Stimulated activated CD4-positive, alpha-beta T cell treated with anti-CD3 and anti-CD28 coated beads, Interleukin-4, amount 100 ng/mL, for 4 hours (primary cell): ENCODE results near the gene EAPP.
"Not testable (repeated sequence)": the region's sequence is repeated elsewhere in the genome, so short reads cannot be mapped to it uniquely, and the experiment has no call there.

Experiments
- DNase-seq, 2 experiments: peaks; one replicate each; pipeline ENCODE4 v3.0.0-alpha.2; 2020

Gene EAPP, protein sequence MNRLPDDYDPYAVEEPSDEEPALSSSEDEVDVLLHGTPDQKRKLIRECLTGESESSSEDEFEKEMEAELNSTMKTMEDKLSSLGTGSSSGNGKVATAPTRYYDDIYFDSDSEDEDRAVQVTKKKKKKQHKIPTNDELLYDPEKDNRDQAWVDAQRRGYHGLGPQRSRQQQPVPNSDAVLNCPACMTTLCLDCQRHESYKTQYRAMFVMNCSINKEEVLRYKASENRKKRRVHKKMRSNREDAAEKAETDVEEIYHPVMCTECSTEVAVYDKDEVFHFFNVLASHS

DNA sequence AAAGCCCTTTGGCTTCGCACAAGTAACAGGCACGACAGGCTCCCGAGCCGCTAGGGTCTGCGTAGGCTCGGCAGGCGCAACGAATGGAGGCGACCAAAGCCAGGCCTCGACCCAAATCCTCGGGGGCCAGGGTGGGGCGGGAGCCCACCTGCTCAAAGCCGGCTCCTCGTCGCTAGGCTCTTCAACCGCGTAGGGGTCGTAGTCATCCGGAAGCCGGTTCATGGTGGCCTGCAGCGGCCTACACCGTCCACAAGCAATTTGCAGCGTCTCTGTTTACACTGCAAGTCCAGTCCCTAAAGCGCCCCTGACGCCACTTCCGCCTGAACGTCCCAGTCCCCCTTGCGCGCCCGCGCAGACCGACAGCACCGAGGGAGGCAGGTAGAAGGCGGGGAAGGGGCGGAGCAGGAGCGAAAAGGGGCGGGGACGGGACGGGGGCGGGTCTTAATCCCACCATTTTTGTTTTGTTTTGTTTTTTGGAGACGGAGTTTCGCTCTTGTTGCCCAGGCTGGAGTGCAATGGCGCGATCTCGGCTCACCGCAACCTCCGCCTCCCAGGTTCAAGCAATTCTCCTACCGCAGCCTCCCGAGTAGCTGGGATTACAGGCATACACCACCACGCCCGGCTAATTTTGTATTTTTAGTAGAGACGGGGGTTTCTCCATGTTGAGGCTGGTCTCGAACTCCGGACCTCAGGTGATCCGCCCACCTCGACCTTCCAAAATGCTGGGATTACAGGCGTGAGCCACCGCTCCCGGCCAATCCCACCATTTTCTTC, at the start of gene EAPP:
Gene EAPP, minus strand, starts transcription at position 295 of the 774 bp plus-strand sequence. Its CDS starts 73 bp downstream, at position 222.
- DNase-seq, result peak; percentile 90 to 92

DNA sequence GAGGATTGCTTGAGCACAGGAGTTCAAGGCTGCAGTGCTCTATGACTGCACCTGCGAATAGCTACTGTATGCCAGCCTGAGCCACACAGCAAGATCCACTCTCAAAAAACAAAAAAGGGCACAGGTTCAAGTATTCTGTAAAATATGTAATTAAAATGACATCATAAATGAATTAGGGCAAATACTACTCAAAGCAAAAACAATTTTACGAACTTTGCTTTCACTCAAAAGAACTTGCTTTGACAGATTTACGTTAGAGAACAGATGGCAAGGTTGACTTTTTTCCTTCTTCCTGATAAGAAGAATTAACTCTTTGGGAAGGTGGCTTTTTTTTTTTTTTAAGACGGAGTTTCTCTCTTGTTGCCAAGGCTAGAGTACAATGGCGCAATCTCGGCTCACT, 44.0 kb upstream of the EAPP start:
- DNase-seq, result no peak

DNA sequence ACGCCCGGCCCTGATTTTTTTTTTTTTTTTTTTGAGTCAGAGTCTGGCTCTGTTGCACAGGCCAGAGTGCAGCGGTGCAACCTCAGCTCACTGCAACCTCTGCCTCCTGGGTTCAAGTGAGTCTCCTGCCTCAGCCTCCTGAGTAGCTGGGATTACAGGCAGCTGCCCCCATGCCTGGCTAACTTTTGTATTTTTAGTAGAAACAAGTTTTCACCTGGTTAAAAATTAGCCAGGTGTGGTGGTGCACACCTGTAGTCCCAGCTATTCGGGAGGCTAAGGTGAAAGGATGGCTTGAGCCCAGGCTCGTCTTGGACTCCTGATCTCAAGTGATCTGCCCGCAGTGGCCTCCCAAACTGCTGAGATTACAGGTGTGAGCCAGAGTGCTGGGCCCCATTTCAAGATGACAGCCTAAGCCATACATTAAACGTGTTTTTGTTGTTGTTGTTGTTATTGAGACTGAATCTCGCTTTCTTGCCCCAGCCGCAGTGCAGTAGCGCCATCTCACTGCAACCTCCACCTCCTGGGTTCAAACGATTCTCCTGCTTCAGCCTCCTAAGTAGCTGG, 42.7 kb upstream of the EAPP start:
- DNase-seq, result no peak

DNA sequence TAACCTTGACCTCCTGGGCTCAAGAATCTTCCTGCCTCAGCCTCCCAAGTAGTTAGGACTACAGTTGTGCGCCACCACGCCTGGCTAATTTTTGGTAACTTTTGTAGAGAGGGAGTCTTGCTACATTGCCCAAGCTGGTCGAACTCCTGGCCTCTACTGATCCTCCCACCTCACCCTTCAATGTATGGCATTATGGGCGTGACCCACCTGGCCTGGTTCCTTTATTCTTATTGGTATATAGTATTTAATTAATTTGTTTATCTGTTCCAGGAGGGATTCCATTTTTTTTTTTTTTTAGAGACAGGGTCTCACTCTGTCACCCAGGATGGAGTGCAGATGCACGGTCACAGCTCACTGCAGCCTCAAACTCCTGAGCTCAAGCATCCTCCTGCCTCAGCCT, 40.9 kb upstream of the EAPP start:
- DNase-seq, result no peak

DNA sequence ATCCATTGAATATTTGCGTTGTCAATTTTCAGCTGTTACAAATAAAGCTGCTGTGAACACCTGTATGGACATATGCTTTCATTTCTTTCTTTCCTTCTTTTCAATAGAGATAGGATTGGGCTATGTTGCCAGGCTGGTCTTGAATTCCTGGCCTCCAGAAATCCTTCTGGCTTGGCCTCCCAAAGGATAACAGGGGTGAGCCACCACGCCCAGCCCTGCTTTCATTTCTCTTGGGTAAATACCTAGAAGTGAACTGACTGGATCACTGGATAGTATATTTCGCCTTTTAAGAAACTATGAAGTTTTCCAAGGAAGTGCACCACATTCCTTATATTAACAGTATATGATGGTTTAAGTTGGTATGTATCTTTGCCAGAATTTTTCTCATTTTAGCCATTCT, 32.3 kb upstream of the EAPP start:
- DNase-seq, result no peak

DNA sequence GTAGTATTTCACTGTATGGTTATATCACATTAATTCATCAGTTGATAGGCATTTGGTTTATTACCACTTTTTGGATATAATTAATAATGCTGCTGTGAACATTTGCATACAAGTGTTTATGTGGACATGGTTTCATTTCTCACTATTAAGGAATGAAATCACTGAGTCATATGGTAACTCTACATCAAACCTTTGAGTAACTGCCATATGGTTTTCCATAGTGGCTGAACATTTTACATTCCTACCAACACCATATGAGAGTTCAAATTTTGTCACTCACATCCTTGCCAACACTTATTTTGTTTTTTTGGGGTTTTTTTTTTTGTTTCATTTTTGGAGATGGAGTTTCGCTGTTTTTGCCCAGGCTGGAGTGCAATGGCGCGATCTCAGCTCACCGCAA, 30.2 kb upstream of the EAPP start:
- DNase-seq, result no peak

DNA sequence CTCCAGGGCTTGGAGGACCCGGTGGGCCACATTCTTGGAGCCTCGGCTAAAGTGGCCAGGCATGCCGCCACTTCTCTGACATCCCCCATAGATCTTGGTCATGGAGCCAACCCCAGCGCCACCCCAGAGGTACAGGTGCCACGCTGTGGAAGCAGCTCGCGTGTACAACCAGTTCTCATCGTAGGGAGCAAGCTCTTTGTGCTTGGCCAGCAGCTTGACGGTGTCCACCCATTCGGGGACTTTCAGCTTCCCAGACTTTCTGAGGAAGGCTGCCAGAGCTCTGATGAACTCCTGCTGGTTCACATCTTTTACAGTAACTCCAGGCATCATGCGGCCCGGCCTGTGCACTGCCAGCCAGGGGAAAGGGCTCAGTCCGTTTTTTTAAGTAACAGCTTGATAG, 29.3 kb upstream of the EAPP start:
- DNase-seq, result no peak

DNA sequence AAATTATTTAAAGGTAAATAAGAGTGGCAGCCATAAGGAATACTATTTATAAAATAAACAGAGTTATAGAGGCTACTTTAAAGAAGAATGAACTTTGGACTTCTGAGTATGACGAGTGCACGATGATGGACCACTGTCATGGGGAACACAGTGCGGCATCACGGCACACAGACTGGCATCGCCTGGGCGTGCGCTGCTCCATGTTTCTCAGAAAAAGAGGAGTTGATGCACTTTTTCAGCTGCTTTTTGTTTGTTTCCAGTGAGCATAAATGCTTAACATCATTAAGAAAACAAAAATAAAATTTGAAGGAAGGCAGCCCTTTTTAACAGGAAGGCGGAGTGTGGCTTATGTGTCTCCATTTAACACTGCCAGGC, 23.3 kb upstream of the EAPP start:
- DNase-seq, result no peak

DNA sequence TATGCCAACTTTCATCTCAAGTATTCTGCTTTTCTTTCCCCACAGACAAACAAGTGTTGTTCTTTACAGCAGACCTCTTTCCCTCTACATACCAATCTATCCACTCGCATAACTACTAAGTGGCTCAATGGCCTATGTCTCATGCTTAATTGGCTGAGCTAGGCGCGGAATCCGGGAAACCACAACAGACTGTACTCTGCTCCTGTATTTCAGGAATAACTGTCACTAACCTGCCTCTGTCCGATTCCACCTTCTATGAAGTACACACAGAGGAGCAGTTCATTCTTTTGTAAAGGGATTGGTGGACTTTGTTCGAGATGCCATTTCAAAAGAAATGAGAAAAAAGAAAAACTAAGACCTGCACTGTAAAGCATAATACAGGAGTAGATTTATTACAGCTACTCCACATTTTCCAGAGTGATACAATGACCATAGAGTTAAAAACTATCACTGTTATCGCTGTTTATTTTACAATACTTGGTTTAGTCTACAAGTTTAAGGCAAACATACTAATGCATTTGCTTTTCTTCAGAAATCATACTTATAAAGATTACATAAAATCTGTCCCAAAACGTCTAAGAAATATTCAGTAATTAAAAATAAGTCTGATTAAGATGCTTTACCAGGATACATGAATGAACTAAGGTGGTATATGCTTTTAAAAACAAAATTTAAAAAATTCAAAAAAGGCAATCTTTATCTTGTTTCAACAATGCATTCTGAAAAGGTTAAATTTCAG, 22.7 kb upstream of the EAPP start:
- not testable (repeated sequence) for DNase-seq

DNA sequence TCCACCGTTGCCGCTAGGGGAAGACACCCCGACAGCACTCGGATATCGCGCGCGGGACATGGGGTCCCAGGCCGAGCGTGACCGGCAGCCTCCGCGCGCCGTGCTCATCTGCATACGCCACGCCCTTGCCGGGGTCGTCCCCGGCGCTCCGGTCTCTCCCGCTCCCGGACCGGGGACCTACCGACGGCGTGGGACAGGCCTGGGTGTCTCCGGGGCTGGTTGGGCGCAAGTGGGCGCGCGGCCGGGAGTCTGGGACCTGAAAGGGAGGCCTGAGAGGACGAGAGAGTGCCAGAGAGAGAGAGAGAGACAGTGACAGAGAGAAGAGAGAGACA, 17.0 kb upstream of the EAPP start:
- not testable (repeated sequence) for DNase-seq

DNA sequence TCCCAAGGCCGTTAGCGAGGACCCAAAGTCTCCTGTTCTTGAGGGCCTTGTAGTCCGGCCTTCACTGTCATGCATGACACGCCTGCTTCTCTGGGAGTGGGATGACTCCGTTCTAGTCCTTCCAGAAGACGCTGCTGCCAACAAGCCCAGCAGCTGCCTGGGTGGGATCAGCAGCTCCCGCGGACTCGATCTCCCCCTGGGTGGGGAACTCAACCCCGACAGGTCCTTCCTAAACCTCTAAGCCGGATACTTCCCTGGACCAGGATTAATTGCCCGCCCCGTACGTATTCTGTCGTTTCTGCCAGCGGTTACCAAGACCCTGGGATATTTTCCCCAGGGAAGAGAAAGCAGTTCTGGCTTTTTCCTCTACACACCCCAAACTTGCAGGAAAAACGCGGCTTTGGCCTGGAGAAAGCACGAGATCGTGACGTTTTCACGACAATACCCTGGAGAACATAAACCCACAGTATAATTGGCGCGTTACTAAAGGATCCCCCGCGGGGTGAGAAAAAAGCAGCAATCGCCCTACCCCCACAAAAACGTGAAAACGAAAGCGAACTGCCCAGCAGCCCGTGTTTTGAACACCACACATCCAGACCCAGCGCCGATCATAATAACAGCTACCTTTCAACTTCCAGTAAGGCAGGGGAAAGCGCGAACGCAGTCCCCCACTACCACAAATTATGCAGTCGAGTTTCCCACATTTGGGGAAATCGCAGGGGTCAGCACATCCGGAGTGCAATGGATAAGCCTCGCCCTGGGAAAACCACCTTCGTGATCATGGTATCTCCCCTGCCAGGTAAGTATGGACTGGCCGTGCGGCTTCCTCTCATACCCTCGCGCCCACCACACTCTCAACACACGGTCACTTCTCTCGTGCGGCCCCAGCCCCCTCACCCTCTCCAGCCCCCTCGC, 16.3 kb upstream of the EAPP start:
- DNase-seq, result not testable (repeated sequence)

DNA sequence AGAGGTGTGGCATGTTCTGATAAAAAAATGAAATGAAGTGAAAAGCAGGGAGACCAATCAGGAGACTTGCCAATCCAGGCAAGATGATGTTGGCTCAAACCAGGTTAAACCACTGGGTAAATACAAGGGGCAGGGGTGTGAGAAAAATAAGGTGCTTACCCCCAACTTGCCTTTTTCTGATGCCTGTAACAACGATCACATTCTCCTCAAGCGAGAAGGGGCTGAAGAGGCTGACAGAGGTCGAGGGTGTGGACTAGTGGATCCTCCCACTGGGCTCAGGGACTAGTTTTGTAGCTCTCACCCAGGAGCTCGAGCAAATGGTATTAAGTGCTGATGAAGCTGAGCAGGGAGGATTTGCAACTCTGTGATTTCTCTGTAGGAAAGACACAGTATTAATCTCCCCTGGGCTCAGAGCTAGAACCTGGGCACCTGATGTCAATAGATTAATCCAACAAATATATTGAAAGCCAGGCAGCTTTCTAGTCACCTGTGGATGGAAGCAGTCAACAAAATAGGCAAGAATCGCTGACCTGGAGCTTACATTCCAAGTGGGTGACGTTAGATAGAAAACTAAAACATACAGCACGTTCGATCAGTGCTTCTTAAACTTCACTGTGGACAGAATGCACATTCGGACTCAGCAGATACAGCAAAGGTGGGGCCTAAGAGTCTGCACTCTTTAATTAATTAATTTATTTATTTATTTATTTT, 15.2 kb upstream of the EAPP start:
- DNase-seq, result no peak

DNA sequence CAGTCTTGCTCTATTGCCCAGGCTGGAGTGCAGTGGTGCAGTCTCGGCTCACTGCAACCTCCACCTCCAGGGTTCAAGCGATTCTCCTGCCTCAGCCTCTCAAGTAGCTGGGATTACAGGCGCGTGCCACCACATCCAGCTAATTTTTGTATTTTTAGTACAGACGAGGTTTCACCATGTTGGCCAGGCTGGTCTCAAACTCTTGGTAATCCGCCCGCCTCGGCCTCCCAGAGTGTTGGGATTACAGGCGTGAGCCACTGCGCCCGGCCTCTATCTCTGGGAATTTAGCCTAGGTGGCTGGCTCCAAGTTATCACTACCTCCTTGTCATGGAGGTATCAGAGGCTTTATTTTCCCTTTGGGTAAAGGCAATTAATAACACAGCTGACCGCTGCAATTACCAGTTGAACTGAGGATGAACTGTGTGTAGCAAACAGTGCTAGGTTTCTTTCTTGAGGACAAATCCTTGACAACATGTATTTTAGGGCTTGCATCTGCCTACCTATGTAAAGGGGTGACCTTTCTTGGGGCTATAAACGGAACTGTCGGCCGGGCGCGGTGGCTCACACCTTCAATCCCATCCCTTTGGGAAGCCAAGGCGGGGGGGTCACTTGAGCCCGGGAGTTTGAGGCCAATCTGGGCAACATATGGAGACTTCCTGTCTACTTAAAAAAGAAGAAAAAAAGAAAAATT, 9.9 kb upstream of the EAPP start:
- DNase-seq, result not testable (repeated sequence)

DNA sequence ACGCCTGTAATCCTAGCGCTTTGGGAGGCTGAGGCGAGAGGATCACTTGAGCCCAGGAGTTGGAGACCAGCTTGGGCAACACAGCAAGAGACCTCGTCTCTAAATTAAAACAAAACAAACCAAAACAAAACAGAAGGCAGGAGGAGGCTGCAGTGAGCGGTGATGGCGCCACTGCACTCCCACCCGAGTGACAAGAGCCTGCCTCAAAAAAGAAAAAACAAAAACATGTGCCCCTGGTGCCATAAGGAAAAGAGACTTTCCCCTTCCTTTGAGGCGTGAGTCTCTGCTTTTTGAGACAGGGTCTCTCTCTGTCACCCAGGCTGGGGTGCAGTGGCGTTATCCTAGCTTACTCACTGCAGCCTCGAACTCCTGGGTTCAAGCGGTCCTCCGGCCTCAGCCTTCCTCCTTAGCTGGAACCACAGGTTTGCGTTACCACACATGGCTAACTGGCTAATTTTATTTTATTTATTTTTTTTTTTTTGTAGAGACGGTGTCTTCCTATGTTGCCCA, 9.0 kb upstream of the EAPP start:
- no peak for DNase-seq

DNA sequence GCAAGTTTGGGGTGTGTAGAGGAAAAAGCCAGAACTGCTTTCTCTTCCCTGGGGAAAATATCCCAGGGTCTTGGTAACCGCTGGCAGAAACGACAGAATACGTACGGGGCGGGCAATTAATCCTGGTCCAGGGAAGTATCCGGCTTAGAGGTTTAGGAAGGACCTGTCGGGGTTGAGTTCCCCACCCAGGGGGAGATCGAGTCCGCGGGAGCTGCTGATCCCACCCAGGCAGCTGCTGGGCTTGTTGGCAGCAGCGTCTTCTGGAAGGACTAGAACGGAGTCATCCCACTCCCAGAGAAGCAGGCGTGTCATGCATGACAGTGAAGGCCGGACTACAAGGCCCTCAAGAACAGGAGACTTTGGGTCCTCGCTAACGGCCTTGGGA, 7.6 kb upstream of the EAPP start:
- not testable (repeated sequence) for DNase-seq

DNA sequence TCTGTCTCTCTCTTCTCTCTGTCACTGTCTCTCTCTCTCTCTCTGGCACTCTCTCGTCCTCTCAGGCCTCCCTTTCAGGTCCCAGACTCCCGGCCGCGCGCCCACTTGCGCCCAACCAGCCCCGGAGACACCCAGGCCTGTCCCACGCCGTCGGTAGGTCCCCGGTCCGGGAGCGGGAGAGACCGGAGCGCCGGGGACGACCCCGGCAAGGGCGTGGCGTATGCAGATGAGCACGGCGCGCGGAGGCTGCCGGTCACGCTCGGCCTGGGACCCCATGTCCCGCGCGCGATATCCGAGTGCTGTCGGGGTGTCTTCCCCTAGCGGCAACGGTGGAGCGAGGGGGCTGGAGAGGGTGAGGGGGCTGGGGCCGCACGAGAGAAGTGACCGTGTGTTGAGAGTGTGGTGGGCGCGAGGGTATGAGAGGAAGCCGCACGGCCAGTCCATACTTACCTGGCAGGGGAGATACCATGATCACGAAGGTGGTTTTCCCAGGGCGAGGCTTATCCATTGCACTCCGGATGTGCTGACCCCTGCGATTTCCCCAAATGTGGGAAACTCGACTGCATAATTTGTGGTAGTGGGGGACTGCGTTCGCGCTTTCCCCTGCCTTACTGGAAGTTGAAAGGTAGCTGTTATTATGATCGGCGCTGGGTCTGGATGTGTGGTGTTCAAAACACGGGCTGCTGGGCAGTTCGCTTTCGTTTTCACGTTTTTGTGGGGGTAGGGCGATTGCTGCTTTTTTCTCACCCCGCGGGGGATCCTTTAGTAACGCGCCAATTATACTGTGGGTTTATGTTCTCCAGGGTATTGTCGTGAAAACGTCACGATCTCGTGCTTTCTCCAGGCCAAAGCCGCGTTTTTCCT, 7.0 kb upstream of the EAPP start:
- not testable (repeated sequence) for DNase-seq

DNA sequence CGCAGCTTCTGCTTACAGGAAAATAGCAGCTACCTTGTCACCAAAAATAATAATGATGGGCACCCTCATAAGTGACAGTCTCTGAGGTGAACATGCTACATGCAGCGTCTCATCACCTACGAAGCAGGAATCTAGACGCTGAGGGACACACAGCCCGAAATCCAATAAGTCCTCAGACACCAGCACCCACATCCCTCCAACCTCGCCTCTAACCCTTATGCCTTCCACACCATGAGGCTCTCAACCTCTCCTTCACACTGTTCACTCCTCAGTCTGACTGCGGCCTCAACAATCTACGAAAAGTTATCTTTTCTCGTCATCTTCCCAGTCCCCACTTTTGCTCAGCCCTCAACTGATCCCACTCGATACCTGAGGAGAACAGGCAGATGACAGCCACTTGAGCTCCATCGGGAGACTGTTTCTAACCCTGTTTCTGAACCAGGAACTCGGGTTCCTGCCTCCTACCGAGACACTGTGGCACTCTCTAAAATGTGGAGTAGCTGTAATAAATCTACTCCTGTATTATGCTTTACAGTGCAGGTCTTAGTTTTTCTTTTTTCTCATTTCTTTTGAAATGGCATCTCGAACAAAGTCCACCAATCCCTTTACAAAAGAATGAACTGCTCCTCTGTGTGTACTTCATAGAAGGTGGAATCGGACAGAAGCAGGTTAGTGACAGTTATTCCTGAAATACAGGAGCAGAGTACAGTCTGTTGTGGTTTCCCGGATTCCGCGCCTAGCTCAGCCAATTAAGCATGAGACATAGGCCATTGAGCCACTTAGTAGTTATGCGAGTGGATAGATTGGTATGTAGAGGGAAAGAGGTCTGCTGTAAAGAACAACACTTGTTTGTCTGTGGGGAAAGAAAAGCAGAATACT, 919 bp upstream of the EAPP start:
- not testable (repeated sequence) for DNase-seq

DNA sequence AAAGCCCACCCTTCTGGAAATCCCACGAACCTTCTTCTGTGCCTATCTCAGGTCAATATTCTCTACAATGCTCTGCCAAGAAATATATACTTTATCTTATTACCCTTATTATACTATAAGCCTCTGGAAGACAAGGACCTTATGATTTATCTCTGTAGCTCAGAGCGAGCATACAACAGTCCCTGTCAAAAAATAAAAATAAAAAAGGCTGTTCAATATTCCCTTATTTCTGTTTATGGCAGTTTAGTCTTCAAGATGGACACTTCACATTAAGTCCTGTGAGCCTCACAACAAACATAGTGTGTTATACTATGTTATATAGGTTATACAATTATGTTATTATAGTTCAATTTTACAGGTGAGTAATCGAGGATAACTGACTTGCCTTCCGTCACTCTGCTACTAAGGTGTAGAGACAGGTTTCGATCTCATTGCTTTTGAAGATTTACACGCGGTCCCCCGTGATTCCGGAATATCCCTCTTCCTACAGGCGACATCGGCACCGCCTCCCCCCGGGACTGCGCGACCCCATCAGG, 562 bp downstream of the EAPP start:
- DNase-seq, result no peak

DNA sequence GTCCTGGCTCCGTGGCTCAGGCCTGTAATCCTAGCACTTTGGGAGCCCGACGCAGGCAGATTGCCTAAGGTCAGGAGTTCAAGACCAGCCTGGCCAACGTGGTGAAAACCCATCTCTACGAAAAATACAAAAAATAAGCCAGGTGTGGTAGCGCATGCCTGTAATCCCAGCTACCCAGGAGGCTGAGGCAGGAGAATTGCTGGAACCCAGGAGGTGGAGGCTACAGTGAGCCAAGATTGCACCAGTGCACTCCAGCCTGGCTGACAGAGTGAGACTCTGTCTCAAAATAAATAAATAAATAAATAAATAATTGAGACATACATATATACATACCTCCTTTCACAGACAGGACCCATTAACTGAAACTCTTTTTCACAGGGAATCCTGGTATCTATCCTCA, 1.4 kb downstream of the EAPP start:
- not testable (repeated sequence) for DNase-seq
